ENCODE data around the gene ROR2. TPM values are rescaled to one million over a fixed set of nuclear protein-coding genes. Genes with fewer than 3 reads are reported as not detected.

Gene ROR2
- total and polyA plus RNA-seq, 2 of the 8 experiments (the other 6 are each of a cell fraction or from before 2014, with no cell fraction given) = 2.7 to 4.3 TPM

DNA sequence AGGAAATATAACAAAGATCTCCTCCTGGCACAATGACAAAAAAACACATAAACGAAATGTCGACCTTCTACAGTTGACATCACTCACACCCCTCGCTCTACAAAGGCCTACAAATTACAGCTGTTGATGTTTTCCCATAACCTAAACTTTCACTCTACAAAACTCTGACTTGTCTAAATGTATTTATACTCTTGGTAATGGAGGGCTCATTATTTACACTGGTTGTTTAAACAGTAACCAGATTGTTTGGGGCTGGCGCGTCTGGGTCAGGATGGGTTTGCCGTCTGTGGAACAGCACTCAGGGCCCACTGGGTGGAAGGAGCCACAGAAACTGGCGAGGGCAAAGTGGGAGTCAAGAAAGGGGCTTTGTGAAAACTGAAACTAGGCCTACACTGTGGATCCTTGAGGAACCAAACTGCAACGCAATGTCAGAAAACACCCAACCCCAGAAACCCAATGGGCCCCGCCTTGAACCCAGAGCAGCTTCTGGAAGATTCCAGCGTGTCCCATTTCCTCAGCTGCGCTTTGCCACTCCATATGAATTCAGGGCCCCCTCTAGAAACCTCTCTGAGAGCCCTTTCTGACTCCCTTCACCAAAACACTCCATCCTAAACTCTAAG is 136.7 kb downstream of the ROR2 start:
- Histone ChIP-seq H2AK5ac (ENCODE audit: low read depth, low read length) (no peak overlapping the region), H2BK120ac (replicated peaks; ENCODE audit: low read depth, low read length) (no peak overlapping the region), H3K27me3 (replicated peaks in 1 of 4; ENCODE audit: control insufficient read depth in 3 of 4, extremely low read depth in 1 of 4, insufficient read depth in 3 of 4, low read length in 3 of 4) (no peaks in the 10 kb centered on the region), H3K9me3 (ENCODE audit: insufficient read depth in 2 of 2, low read depth in 1 of 2, low read length in 1 of 2) (no peaks in the 10 kb centered on the region), H3K9ac (replicated peaks in 1 of 4; ENCODE audit: extremely low read depth in 1 of 4, low read depth in 3 of 4, low read length in 3 of 4) (no peak overlapping the region), H2BK5ac (ENCODE audit: low read depth, low read length) (no peak overlapping the region), H2BK20ac (ENCODE audit: low read length) (no peak overlapping the region), H3K23ac (ENCODE audit: insufficient read length) (no peak overlapping the region), H3K27ac (ENCODE audit: low read depth, low read length) (no peak overlapping the region), H3K4me2 (ENCODE audit: insufficient read depth in 1 of 2, low read depth in 2 of 2, low read length in 2 of 2) (no peak overlapping the region), H3K79me2 (ENCODE audit: control insufficient read depth in 1 of 2, insufficient read depth in 2 of 2, low read length in 2 of 2) (no peaks in the 10 kb centered on the region), H3K14ac (ENCODE audit: insufficient read length) (no peak overlapping the region), H3K79me1 (ENCODE audit: low read depth, low read length) (no peaks in the 10 kb centered on the region), H3K4me1 (replicated peaks in 1 of 4; ENCODE audit: control insufficient read depth in 3 of 4, insufficient read depth in 4 of 4, low read length in 3 of 4) (peaks cover 5 to 9% (median 7%) of the 10 kb centered on the region in 4 experiments; a peak in 5 of 7 replicates), H4K20me1 (replicated peaks in 1 of 2; ENCODE audit: control insufficient read depth in 1 of 2, insufficient read depth in 2 of 2, low read length in 2 of 2) (peaks cover 0 to 3% of the 10 kb centered on the region in 2 experiments), H3K4ac (replicated peaks; ENCODE audit: insufficient read length, low read depth, low read length) (no peak overlapping the region), H3K56ac (replicated peaks; ENCODE audit: insufficient read length, low read depth, low read length) (no peak overlapping the region), H3K23me2 (ENCODE audit: low read depth, low read length) (no peaks in the 10 kb centered on the region), H2BK12ac (ENCODE audit: low read depth, low read length) (no peak overlapping the region), H3K18ac (ENCODE audit: extremely low read depth, low read length) (no peak overlapping the region), H4K91ac (replicated peaks; ENCODE audit: insufficient read length, low read length) (no peak overlapping the region), H4K5ac (ENCODE audit: insufficient read length, low read depth, low read length) (no peak overlapping the region), H3K36me3 (ENCODE audit: control insufficient read depth in 2 of 4, insufficient read depth in 4 of 4, low read length in 3 of 4) (no peaks in the 10 kb centered on the region), H4K8ac (ENCODE audit: extremely low read depth, insufficient read depth, low read length) (no peak overlapping the region), H3K4me3 (ENCODE audit: extremely low read depth in 1 of 4, insufficient read depth in 2 of 4, low read depth in 3 of 4, low read length in 4 of 4) (no peak overlapping the region), H2BK15ac (ENCODE audit: low read length) (no peak overlapping the region), H2AFZ (ENCODE audit: low read length) (no peak overlapping the region)
- TF ChIP-seq POLR2AphosphoS5 (IDR thresholded peaks at IDR 0.05; ENCODE audit: low read depth, low read length) (no peak), HDAC6 (IDR thresholded peaks at IDR 0.05; ENCODE audit: low read depth, low read length) (no peak), NRF1 (IDR thresholded peaks at IDR 0.05; ENCODE audit: low read depth, low read length) (no peak), RNF2 (IDR thresholded peaks at IDR 0.05; ENCODE audit: borderline replicate concordance, low read depth, low read length, missing control alignments, poor library complexity, severe bottlenecking) (no peak), ZNF274 (IDR thresholded peaks at IDR 0.05; ENCODE audit: borderline replicate concordance, extremely low read depth, low read length) (no peak)
- POLR2A ChIA-PET (ENCODE audit: partially characterized antibody) = no interaction called here
- CTCF ChIA-PET (ENCODE audit: partially characterized antibody) = interaction anchor here (1.0 kb wide), 1 partner anchor 40 kb away, joined by 3 read pairs; no protein-coding TSS in a partner anchor
- WGBS, 2 experiments (ENCODE audit: extremely low coverage in 1 of 2, insufficient coverage in 1 of 2, insufficient read length in 1 of 2, insufficient replicate concordance in 2 of 2, low coverage in 1 of 2, low lambda C conversion rate in 2 of 2, missing lambda C conversion rate in 1 of 2) = 92% methylated on average over 11 of the region's 11 CpGs; no CpG with 5 or more reads in 1 of the 2 experiments
- FAIRE-seq (no peak), DNase-seq (ENCODE audit: low read depth in 1 of 2, low spot score in 2 of 2) (no peak)

All from H1 (cell line).